Liver (tissue), 9 donors: Measurements from ENCODE around the gene CLUH. TPM values are rescaled to one million over a fixed set of nuclear protein-coding genes. Genes with fewer than 3 reads are reported as not detected.

Source experiments
- DNase-seq: peaks from one replicate; pipeline ENCODE4 v3.0.0-alpha.2; 2017; ENCODE audit warnings: low spot score
- H3K27ac ChIP-seq, 2 donors: one replicate each; pipeline ENCODE4 v1.7.0; 2013; ENCODE audit warnings: inconsistent platforms in 2 of 2, low read length in 2 of 2, control low read depth in 1 of 2, low read depth in 1 of 2, mild to moderate bottlenecking in 1 of 2
- H3K27me3 ChIP-seq, 4 donors: one replicate each; pipeline versions ENCODE4 v1.6.1 to v1.7.0; 2013; ENCODE audit warnings: low read length in 3 of 4, inconsistent platforms in 1 of 4, mild to moderate bottlenecking in 1 of 4, moderate library complexity in 1 of 4; ENCODE audit not compliant: control insufficient read depth in 4 of 4, insufficient read depth in 4 of 4
- H3K36me3 ChIP-seq, 4 donors: one replicate each; pipeline versions ENCODE4 v1.6.1 to v1.7.0; 2013; ENCODE audit warnings: low read length in 3 of 4, mild to moderate bottlenecking in 3 of 4, low read depth in 1 of 4, moderate library complexity in 1 of 4; ENCODE audit not compliant: control insufficient read depth in 4 of 4, insufficient read depth in 3 of 4
- H3K4me1 ChIP-seq, 4 donors: one replicate each; pipeline versions ENCODE4 v1.6.1 to v1.7.0; 2013; ENCODE audit warnings: low read length in 3 of 4, mild to moderate bottlenecking in 3 of 4, moderate library complexity in 1 of 4; ENCODE audit not compliant: control insufficient read depth in 4 of 4, insufficient read depth in 4 of 4
- H3K4me3 ChIP-seq, 3 donors: one replicate each; pipeline versions ENCODE4 v1.6.1 to v1.7.0; 2013; ENCODE audit warnings: low read length in 3 of 3, control low read depth in 1 of 3, low read depth in 1 of 3, mild to moderate bottlenecking in 1 of 3
- H3K9ac ChIP-seq, 2 donors: one replicate each; pipeline ENCODE4 v1.7.0; 2013; ENCODE audit warnings: low read length in 2 of 2, mild to moderate bottlenecking in 2 of 2, moderate library complexity in 2 of 2, control low read depth in 1 of 2, low read depth in 1 of 2
- H3K9me3 ChIP-seq, 4 donors: one replicate each; pipeline versions ENCODE4 v1.6.1 to v1.7.0; 2013; ENCODE audit warnings: low read length in 3 of 4; ENCODE audit not compliant: control insufficient read depth in 4 of 4
- ATF3 ChIP-seq: IDR thresholded peaks from 2 replicates; pipeline ENCODE4 v1.6.1; 2016; ENCODE audit warnings: antibody characterized with exemption
- EGR1 ChIP-seq, 2 donors: IDR thresholded peaks; 2 replicates each; pipeline ENCODE4 v1.6.1; 2016 to 2018; ENCODE audit warnings: antibody characterized with exemption in 2 of 2, low read depth in 2 of 2
- FOXA2 ChIP-seq: IDR thresholded peaks from 2 replicates; pipeline ENCODE4 v1.6.1; 2016; ENCODE audit warnings: antibody characterized with exemption
- GABPA ChIP-seq, 2 donors: IDR thresholded peaks in 1 of 2; conservative IDR thresholded peaks in 1 of 2; 2 replicates each; pipeline ENCODE4 v1.6.1; 2016; ENCODE audit warnings: antibody characterized with exemption in 2 of 2, mild to moderate bottlenecking in 1 of 2, moderate library complexity in 1 of 2
- HNF4A ChIP-seq, 2 donors: conservative IDR thresholded peaks; 2 replicates each; pipeline ENCODE4 v1.6.1; 2016; ENCODE audit warnings: antibody characterized with exemption in 2 of 2, mild to moderate bottlenecking in 2 of 2
- HNF4G ChIP-seq: IDR thresholded peaks from 2 replicates; pipeline ENCODE4 v1.6.1; 2016; ENCODE audit warnings: antibody characterized with exemption
- JUND ChIP-seq, 2 donors: IDR thresholded peaks; 2 replicates each; pipeline ENCODE4 v1.6.1; 2016; ENCODE audit warnings: antibody characterized with exemption in 2 of 2
- NR2F2 ChIP-seq: IDR thresholded peaks from 2 replicates; pipeline ENCODE4 v1.6.1; 2016; ENCODE audit warnings: antibody characterized with exemption
- RAD21 ChIP-seq, 2 donors: IDR thresholded peaks; 2 replicates each; pipeline ENCODE4 v1.6.1; 2016; ENCODE audit warnings: antibody characterized with exemption in 2 of 2, mild to moderate bottlenecking in 2 of 2
- RXRA ChIP-seq, 2 donors: IDR thresholded peaks; 2 replicates each; pipeline ENCODE4 v1.6.1; 2017 to 2018; ENCODE audit warnings: antibody characterized with exemption in 2 of 2, mild to moderate bottlenecking in 1 of 2
- SP1 ChIP-seq: IDR thresholded peaks from 2 replicates; pipeline ENCODE4 v1.6.1; 2018; ENCODE audit warnings: antibody characterized with exemption, mild to moderate bottlenecking
- ZBTB33 ChIP-seq: IDR thresholded peaks from 2 replicates; pipeline ENCODE4 v1.6.1; 2016; ENCODE audit warnings: antibody characterized with exemption
- WGBS: extraction: QIAGEN DNeasy Blood & Tissue Kit; methylation state at CpG from one replicate; pipeline ENCODE4 v1.1.7; 2013; 5-methylcytosine and 5-hydroxymethylcytosine counted together
- polyA plus RNA-seq, 2 donors: library from polyadenylated mRNA; stranded (reverse) in 1 of 2; unstranded in 1 of 2; fragments of 200-250 nt in 1 of 2; fragments of >200 nt in 1 of 2; fragmentation: Nextera tagmentation in 1 of 2; extraction: Ambion mirVana in 1 of 2; gene quantifications; one replicate each; pipeline versions ENCODE4 v1.2.1 to v1.2.3, GENCODE V29; 2013 to 2015
- total RNA-seq, 2 donors: library from RNA; depleted of rRNA; stranded (reverse); fragments of >200 nt; gene quantifications; one replicate each; pipeline ENCODE4 v1.2.3, GENCODE V29; 2014
- TF ChIP-seq, protein P1 (sequence below): fragments of 150-350 bp; IDR thresholded peaks from 2 replicates; pipeline ENCODE4 v1.5.1; 2017; ENCODE audit warnings: improper control_type of control experiment, low read depth, low read length; ENCODE audit not compliant: missing input control
- donor health status: healthy.
- donor health status: healthy.
- donor health status: healthy.
- donor health status: healthy.
- donor health status: healthy.

Gene CLUH
- total and polyA plus RNA-seq, 4 donors: 40.2 to 224 (median 102) TPM

DNA sequence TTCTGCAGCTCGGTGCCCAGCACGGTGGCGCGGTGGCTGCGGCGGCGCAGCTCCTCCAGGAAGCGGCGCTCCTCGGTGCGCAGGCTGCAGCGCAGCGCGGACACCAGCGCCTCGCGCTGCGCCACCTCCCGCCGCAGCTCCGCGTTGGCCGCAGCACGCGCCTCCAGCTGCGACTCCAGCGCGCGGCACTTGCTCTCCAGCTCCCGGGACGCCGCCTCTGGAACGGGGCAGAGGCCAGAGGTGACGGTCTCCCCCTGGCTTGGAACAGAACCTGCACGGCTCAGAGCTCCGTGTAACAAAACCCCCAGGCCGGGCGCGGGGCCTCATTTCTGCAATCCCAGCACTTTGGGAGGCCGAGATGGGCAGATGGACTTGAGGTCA is 13.2 kb upstream of the CLUH start:
- WGBS: 4% methylated on average over 40 of the region's 40 CpGs
- H3K27ac ChIP-seq: no peak overlapping the region
- no peak overlapping the region for H3K9ac ChIP-seq
- H3K27me3 ChIP-seq: peaks cover 0 to 7% (median under 1%) of the 10 kb centered on the region in 4 donors
- H3K4me3 ChIP-seq: peak overlapping the region in 1 of 3 donors; percentile 37
- H3K9me3 ChIP-seq: no peaks in the 10 kb centered on the region
- peaks cover 3 to 10% (median 6%) of the 10 kb centered on the region in 4 donors for H3K4me1 ChIP-seq
- H3K36me3 ChIP-seq: no peaks in the 10 kb centered on the region
- TF ChIP-seq, protein P1, sequence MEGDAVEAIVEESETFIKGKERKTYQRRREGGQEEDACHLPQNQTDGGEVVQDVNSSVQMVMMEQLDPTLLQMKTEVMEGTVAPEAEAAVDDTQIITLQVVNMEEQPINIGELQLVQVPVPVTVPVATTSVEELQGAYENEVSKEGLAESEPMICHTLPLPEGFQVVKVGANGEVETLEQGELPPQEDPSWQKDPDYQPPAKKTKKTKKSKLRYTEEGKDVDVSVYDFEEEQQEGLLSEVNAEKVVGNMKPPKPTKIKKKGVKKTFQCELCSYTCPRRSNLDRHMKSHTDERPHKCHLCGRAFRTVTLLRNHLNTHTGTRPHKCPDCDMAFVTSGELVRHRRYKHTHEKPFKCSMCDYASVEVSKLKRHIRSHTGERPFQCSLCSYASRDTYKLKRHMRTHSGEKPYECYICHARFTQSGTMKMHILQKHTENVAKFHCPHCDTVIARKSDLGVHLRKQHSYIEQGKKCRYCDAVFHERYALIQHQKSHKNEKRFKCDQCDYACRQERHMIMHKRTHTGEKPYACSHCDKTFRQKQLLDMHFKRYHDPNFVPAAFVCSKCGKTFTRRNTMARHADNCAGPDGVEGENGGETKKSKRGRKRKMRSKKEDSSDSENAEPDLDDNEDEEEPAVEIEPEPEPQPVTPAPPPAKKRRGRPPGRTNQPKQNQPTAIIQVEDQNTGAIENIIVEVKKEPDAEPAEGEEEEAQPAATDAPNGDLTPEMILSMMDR: no peak
- TF ChIP-seq FOXA2 (no peak), RXRA (IDR thresholded peaks at IDR 0.05) (no peak), EGR1 (IDR thresholded peaks at IDR 0.05; ENCODE audit: low read depth in 2 of 2) (no peak), JUND (IDR thresholded peaks at IDR 0.05) (no peak), HNF4A (conservative IDR thresholded peaks at IDR 0.05) (no peak), ATF3 (no peak), RAD21 (IDR thresholded peaks at IDR 0.05) (no peak), NR2F2 (no peak), SP1 (no peak), HNF4G (no peak)
- no peak for DNase-seq

- DNase-seq: no peak
- Histone ChIP-seq H3K27ac (no peak overlapping the region), H3K27me3 (peaks cover 0 to 7% (median under 1%) of the 10 kb centered on the region in 4 donors), H3K9me3 (no peaks in the 10 kb centered on the region), H3K36me3 (no peaks in the 10 kb centered on the region), H3K4me1 (peaks cover 3 to 10% (median 6%) of the 10 kb centered on the region in 4 donors), H3K9ac (no peak overlapping the region), H3K4me3 (peak overlapping the region in 1 of 3 donors; percentile 37)
- TF ChIP-seq SP1: no peak
- TF ChIP-seq RXRA (IDR thresholded peaks at IDR 0.05): no peak
- no peak for TF ChIP-seq ZBTB33
- TF ChIP-seq HNF4G: no peak
- no peak for TF ChIP-seq ATF3
- no peak for TF ChIP-seq NR2F2
- TF ChIP-seq, protein P1: no peak
- no peak for TF ChIP-seq JUND (IDR thresholded peaks at IDR 0.05)
- no peak for TF ChIP-seq GABPA (IDR thresholded peaks at IDR 0.05 in 1 of 2, conservative IDR thresholded peaks at IDR 0.05 in 1 of 2)
- 5% methylated on average over 98 of the region's 98 CpGs for WGBS
These were observed 12.6 kb upstream of the CLUH start for GRCh38 chr17:2723997-2724783.
